ENCODE data around the gene OR6V1. TPM values are rescaled to one million over a fixed set of nuclear protein-coding genes. Genes with fewer than 3 reads are reported as not detected.
"Not testable (repeated sequence)": the region's sequence is repeated elsewhere in the genome, so short reads cannot be mapped to it uniquely, and the experiment has no call there.

Gene OR6V1
- total RNA-seq, 1 donor from 2014 or later: not detected

- Histone ChIP-seq H3K4me3 (ENCODE audit: low read depth, low read length) (no peak overlapping the region), H3K36me3 (ENCODE audit: control insufficient read depth, insufficient read depth, low read length) (no peaks in the 10 kb centered on the region), H3K27me3 (ENCODE audit: control insufficient read depth, insufficient read depth, low read length) (no peaks in the 10 kb centered on the region)
- TF ChIP-seq, protein P1, sequence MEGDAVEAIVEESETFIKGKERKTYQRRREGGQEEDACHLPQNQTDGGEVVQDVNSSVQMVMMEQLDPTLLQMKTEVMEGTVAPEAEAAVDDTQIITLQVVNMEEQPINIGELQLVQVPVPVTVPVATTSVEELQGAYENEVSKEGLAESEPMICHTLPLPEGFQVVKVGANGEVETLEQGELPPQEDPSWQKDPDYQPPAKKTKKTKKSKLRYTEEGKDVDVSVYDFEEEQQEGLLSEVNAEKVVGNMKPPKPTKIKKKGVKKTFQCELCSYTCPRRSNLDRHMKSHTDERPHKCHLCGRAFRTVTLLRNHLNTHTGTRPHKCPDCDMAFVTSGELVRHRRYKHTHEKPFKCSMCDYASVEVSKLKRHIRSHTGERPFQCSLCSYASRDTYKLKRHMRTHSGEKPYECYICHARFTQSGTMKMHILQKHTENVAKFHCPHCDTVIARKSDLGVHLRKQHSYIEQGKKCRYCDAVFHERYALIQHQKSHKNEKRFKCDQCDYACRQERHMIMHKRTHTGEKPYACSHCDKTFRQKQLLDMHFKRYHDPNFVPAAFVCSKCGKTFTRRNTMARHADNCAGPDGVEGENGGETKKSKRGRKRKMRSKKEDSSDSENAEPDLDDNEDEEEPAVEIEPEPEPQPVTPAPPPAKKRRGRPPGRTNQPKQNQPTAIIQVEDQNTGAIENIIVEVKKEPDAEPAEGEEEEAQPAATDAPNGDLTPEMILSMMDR (IDR thresholded peaks at IDR 0.05; ENCODE audit: insufficient read depth, low read length, poor library complexity, severe bottlenecking): no peak
- no peak for DNase-seq (ENCODE audit: low read depth)
These were observed 33.0 kb downstream of the OR6V1 start for GRCh38 chr7:143085109-143085508.

GRCh38 chr7:143085610-143086009, 33.5 kb downstream of the OR6V1 start:
- not testable (repeated sequence) for H3K36me3 ChIP-seq (ENCODE audit: control insufficient read depth, insufficient read depth, low read length); H3K27me3 ChIP-seq (ENCODE audit: control insufficient read depth, insufficient read depth, low read length); H3K4me3 ChIP-seq (ENCODE audit: low read depth, low read length); DNase-seq (ENCODE audit: low read depth)

GRCh38 chr7:143088549-143089231, 36.5 kb downstream of the OR6V1 start:
- not testable (repeated sequence) for H3K4me3 ChIP-seq (ENCODE audit: low read depth, low read length); H3K27me3 ChIP-seq (ENCODE audit: control insufficient read depth, insufficient read depth, low read length); DNase-seq (ENCODE audit: low read depth); H3K36me3 ChIP-seq (ENCODE audit: control insufficient read depth, insufficient read depth, low read length)

DNA sequence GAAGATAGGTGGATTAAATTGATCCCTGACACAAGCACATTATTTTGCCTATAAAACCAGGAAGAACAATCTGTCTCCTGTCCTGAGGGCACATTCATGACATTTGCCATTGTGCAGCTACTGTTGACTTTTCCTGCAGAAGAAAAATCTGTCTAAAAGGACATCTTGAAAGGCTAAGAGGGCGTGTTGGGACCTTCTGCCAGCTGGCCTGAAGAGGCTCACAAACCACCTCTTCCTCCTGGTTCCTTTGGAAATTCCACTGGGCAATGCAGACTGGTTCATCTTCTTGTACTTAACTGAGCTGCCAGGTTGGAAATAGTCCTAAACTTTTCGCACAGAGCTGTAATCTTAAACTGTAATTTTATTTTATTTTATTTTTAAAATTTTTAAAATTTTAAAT, 44.0 kb downstream of the OR6V1 start:
- TF ChIP-seq, protein P1 (IDR thresholded peaks at IDR 0.05; ENCODE audit: insufficient read depth, low read length, poor library complexity, severe bottlenecking): no peak
- no peaks in the 10 kb centered on the region for H3K27me3 ChIP-seq (ENCODE audit: control insufficient read depth, insufficient read depth, low read length)
- H3K4me3 ChIP-seq (ENCODE audit: low read depth, low read length): no peak overlapping the region
- DNase-seq (ENCODE audit: low read depth): no peak
- H3K36me3 ChIP-seq (ENCODE audit: control insufficient read depth, insufficient read depth, low read length): no peaks in the 10 kb centered on the region

- DNase-seq (ENCODE audit: low read depth); H3K27me3 ChIP-seq (ENCODE audit: control insufficient read depth, insufficient read depth, low read length); H3K4me3 ChIP-seq (ENCODE audit: low read depth, low read length); H3K36me3 ChIP-seq (ENCODE audit: control insufficient read depth, insufficient read depth, low read length): not testable (repeated sequence)
These were observed 47.4 kb downstream of the OR6V1 start for GRCh38 chr7:143099579-143099978.

Other genes with a start within 250 kb of the OR6V1 start
- gene EPHB6, start 197.3 kb upstream of the OR6V1 start, total RNA-seq: 3.3 and 7.7 TPM in 2 replicates
- 7.6 and 10.6 TPM in 2 replicates for gene TRPV6, start 166.6 kb upstream of the OR6V1 start, total RNA-seq
- not detected in 2 replicates for gene TRPV5, start 118.6 kb upstream of the OR6V1 start, total RNA-seq
- not detected in 2 replicates for gene LLCFC1, start 112.9 kb upstream of the OR6V1 start, total RNA-seq
- gene KEL, start 90.0 kb upstream of the OR6V1 start, total RNA-seq: not detected in 2 replicates
- gene OR9A2, start 25.2 kb upstream of the OR6V1 start, total RNA-seq: not detected in 2 replicates
- not detected in 2 replicates for gene PIP, start 79.7 kb downstream of the OR6V1 start, total RNA-seq
- gene TAS2R39, start 131.1 kb downstream of the OR6V1 start, total RNA-seq: not detected in 2 replicates
- gene TAS2R40, start 169.7 kb downstream of the OR6V1 start, total RNA-seq: not detected in 2 replicates
- gene GSTK1, start 211.1 kb downstream of the OR6V1 start, total RNA-seq: 139 and 152 TPM in 2 replicates
- gene TMEM139, start 232.6 kb downstream of the OR6V1 start, total RNA-seq: 11.9 and 20.5 TPM in 2 replicates
- 24.6 and 26.9 TPM in 2 replicates for gene CASP2, start 236.0 kb downstream of the OR6V1 start, total RNA-seq